WTC11 (cell line): Measurements from ENCODE around the gene PSMB10. TPM values are rescaled to one million over a fixed set of nuclear protein-coding genes. Genes with fewer than 3 reads are reported as not detected.

ENCODE experiments used
- ATAC-seq: fragments of 200-7000 bp; cut with Tn5 transposase; 2 replicates; pipeline ENCODE4 v1.10.0; 2021; ENCODE audit warnings: mild to moderate bottlenecking, moderate library complexity
- CTCF ChIA-PET: fragments of 300-600 bp; sonication (Branson Sonifier 250); formaldehyde crosslinking; loops from one replicate; lab custom pipeline; 2021; ENCODE audit warnings: antibody characterized with exemption; lab: Charles Lee
- POLR2A ChIA-PET: fragments of 350-600 bp; sonication (Branson Sonifier 250); formaldehyde crosslinking; loops from one replicate; lab custom pipeline; 2021; ENCODE audit warnings: antibody characterized with exemption; lab: Charles Lee
- DNase-seq: peaks from one replicate; pipeline ENCODE4 v3.0.0; 2021; ENCODE audit warnings: low spot score
- H3K27ac Mint-ChIP-seq: 2 replicates; pipeline ENCODE4 v1.8.0; 2021; ENCODE audit warnings: mixed read lengths
- H3K27me3 Mint-ChIP-seq: 2 replicates; pipeline ENCODE4 v1.8.0; 2021; ENCODE audit warnings: low read depth, mild to moderate bottlenecking, moderate library complexity, mixed read lengths
- H3K36me3 Mint-ChIP-seq: 2 replicates; pipeline ENCODE4 v1.8.0; 2021; ENCODE audit warnings: mixed read lengths
- H3K4me1 Mint-ChIP-seq: 2 replicates; pipeline ENCODE4 v1.8.0; 2022; ENCODE audit warnings: mixed read lengths
- H3K4me3 Mint-ChIP-seq: 2 replicates; pipeline ENCODE4 v1.8.0; 2021; ENCODE audit warnings: mild to moderate bottlenecking, moderate library complexity, mixed read lengths
- H3K9me3 Mint-ChIP-seq: 2 replicates; pipeline ENCODE4 v1.8.0; 2021; ENCODE audit warnings: mixed read lengths
- CDX4 ChIP-seq: fragments of 250-450 bp; sonication (Bioruptor Pico); IDR thresholded peaks from 2 replicates; pipeline ENCODE4 v1.9.0; 2021; ENCODE audit warnings: moderate library complexity, mild to moderate bottlenecking, inconsistent platforms, borderline replicate concordance
- CTCF ChIP-seq: fragments of 200-600 bp; IDR thresholded peaks from 2 replicates; pipeline ENCODE4 v1.8.0; 2022; ENCODE audit warnings: antibody characterized with exemption
- E2F5 ChIP-seq: sonication (generic); formaldehyde crosslinking; IDR thresholded peaks from 2 replicates; pipeline ENCODE4 v1.8.1; 2022; ENCODE audit warnings: mild to moderate bottlenecking, moderate library complexity, missing genetic modification reagents
- ESRRA ChIP-seq: sonication (generic); formaldehyde crosslinking; IDR thresholded peaks from 2 replicates; pipeline ENCODE4 v1.8.1; 2022; ENCODE audit warnings: mild to moderate bottlenecking, missing genetic modification reagents, borderline replicate concordance
- GABPB1 ChIP-seq: sonication (generic); formaldehyde crosslinking; IDR thresholded peaks from 2 replicates; pipeline ENCODE4 v1.8.1; 2023; ENCODE audit warnings: mild to moderate bottlenecking, missing genetic modification reagents
- JAZF1 ChIP-seq: fragments of 250-450 bp; sonication (Bioruptor Pico); IDR thresholded peaks from 2 replicates; pipeline ENCODE4 v1.9.0; 2021; ENCODE audit warnings: moderate library complexity, mild to moderate bottlenecking, inconsistent platforms
- PRDM15 ChIP-seq: sonication (generic); formaldehyde crosslinking; IDR thresholded peaks from 2 replicates; pipeline ENCODE4 v1.8.0; 2022; ENCODE audit warnings: missing genetic modification reagents
- SMAD4 ChIP-seq: sonication (generic); formaldehyde crosslinking; IDR thresholded peaks from 2 replicates; pipeline ENCODE4 v1.8.0; 2022; ENCODE audit warnings: mild to moderate bottlenecking, missing genetic modification reagents
- SOX15 ChIP-seq: fragments of 250-450 bp; sonication (Bioruptor Pico); IDR thresholded peaks from 2 replicates; pipeline ENCODE4 v1.9.0; 2021; ENCODE audit warnings: mild to moderate bottlenecking
- ZNF121 ChIP-seq: sonication (generic); formaldehyde crosslinking; IDR thresholded peaks from 2 replicates; pipeline ENCODE4 v1.8.0; 2023; ENCODE audit warnings: missing genetic modification reagents
- ZNF512 ChIP-seq: sonication (generic); formaldehyde crosslinking; IDR thresholded peaks from 2 replicates; pipeline ENCODE4 v1.8.1; 2022; ENCODE audit warnings: missing genetic modification reagents, borderline replicate concordance
- total RNA-seq: library from RNA; stranded (reverse); gene quantifications from 3 replicates; pipeline ENCODE4 v1.2.3, GENCODE V29; 2021

The PSMB10 gene
- total RNA-seq, 1 experiment from 2014 or later = 40.9 TPM

- no peak for TF ChIP-seq ZNF512 (CRISPR knock-in tag)
- TF ChIP-seq ESRRA = no peak
- TF ChIP-seq PRDM15 (CRISPR knock-in tag) = no peak
- no peak for TF ChIP-seq SOX15 (CRISPR knock-in tag)
- no peak for TF ChIP-seq JAZF1 (CRISPR knock-in tag)
- no peak for TF ChIP-seq GABPB1 (CRISPR knock-in tag)
- no peak for TF ChIP-seq ZNF121
- no peak for TF ChIP-seq CDX4 (CRISPR knock-in tag)
- no peak for TF ChIP-seq E2F5 (CRISPR knock-in tag)
Observed at GRCh38 chr16:67927131-67927941, 9.3 kb downstream of the PSMB10 start (continued).

- ChIA-PET POLR2A (interaction anchor here (1.2 to 1.5 kb wide), 2 partner anchors 9 to 43 kb away, joined by 3 read pairs; no protein-coding TSS in a partner anchor), CTCF (interaction anchor here (0.7 to 9.2 kb wide), 11 partner anchors 8 to 405 kb away, joined by 3 to 144 read pairs (median 4); partner anchors contain the start of genes EDC4 and NRN1L)
- ATAC-seq = peak; percentile 62
- Mint-ChIP-seq H3K4me1 (peaks cover 21% of the 10 kb centered on the region), H3K27ac (peak overlapping the region; percentile 89), H3K27me3 (no peaks in the 10 kb centered on the region), H3K9me3 (no peaks in the 10 kb centered on the region), H3K4me3 (no peak overlapping the region), H3K36me3 (no peaks in the 10 kb centered on the region)
- TF ChIP-seq SMAD4 (CRISPR knock-in tag) = no peak
- 0 out of 2 replicates have a peak, but pooled peaks have one; percentile 16 for TF ChIP-seq CTCF
- peak; percentile 40 for DNase-seq
Observed at GRCh38 chr16:67926181-67926750, 10.4 kb downstream of the PSMB10 start.
